H1 (cell line): ENCODE results near the gene KIAA1755.

ENCODE experiments used
- CTCF ChIP-seq, 3 experiments: IDR thresholded peaks; 1 replicate in 2 of 3; 2 replicates in 1 of 3; pipeline versions ENCODE4 v1.5.1 to v1.6.1; 2011; ENCODE audit warnings: low read length in 3 of 3, mild to moderate bottlenecking in 3 of 3, inconsistent platforms in 2 of 3, low read depth in 1 of 3, moderate library complexity in 1 of 3; ENCODE audit not compliant: insufficient read depth in 1 of 3; ENCODE audit errors: control extremely low read depth in 1 of 3
- EP300 ChIP-seq, 2 experiments: IDR thresholded peaks; 1 replicate in 1 of 2; 2 replicates in 1 of 2; pipeline ENCODE4 v1.6.1; 2011 to 2012; ENCODE audit warnings: low read depth in 2 of 2, low read length in 2 of 2, mild to moderate bottlenecking in 2 of 2, borderline replicate concordance in 1 of 2, inconsistent platforms in 1 of 2, moderate library complexity in 1 of 2
- EZH2 ChIP-seq: fragments of 200-600 bp; sonication (generic); IDR thresholded peaks from 2 replicates; pipeline ENCODE4 v1.7.1; 2012; ENCODE audit warnings: low read depth, mild to moderate bottlenecking, moderate library complexity, low read length, inconsistent platforms; ENCODE audit not compliant: severe bottlenecking
- GABPA ChIP-seq: IDR thresholded peaks from 2 replicates; pipeline ENCODE4 v1.6.1; 2011; ENCODE audit warnings: mild to moderate bottlenecking, low read length, moderate library complexity, borderline replicate concordance; ENCODE audit not compliant: insufficient read depth
- HDAC6 ChIP-seq: IDR thresholded peaks from one replicate; pipeline ENCODE4 v1.7.1; 2012; ENCODE audit warnings: low read depth, mild to moderate bottlenecking, inconsistent platforms, low read length, moderate library complexity
- JUND ChIP-seq: IDR thresholded peaks from 2 replicates; pipeline ENCODE4 v1.6.1; 2011; ENCODE audit warnings: mild to moderate bottlenecking, improper control_type of control experiment, low read length
- KDM5A ChIP-seq: fragments of 200-600 bp; IDR thresholded peaks from 2 replicates; pipeline ENCODE4 v1.7.1; 2012; ENCODE audit warnings: mild to moderate bottlenecking, low read length, inconsistent platforms, mixed read lengths
- MAFK ChIP-seq: IDR thresholded peaks from 2 replicates; pipeline ENCODE4 v1.6.1; 2012; ENCODE audit warnings: low read depth, mild to moderate bottlenecking, improper control_type of control experiment, low read length
- POLR2A ChIP-seq, 2 experiments: IDR thresholded peaks; 1 replicate in 1 of 2; 2 replicates in 1 of 2; pipeline ENCODE4 v1.6.1; 2011; ENCODE audit warnings: low read depth in 2 of 2, low read length in 2 of 2, mild to moderate bottlenecking in 2 of 2; ENCODE audit errors: control extremely low read depth in 1 of 2
- RAD21 ChIP-seq, 2 experiments: IDR thresholded peaks in 1 of 2; conservative IDR thresholded peaks in 1 of 2; 2 replicates each; pipeline ENCODE4 v1.6.1; 2011; ENCODE audit warnings: low read depth in 2 of 2, low read length in 2 of 2, improper control_type of control experiment in 1 of 2, inconsistent platforms in 1 of 2, mild to moderate bottlenecking in 1 of 2, moderate library complexity in 1 of 2
- SIRT6 ChIP-seq: IDR thresholded peaks from one replicate; pipeline ENCODE4 v1.7.1; 2012; ENCODE audit warnings: low read length, inconsistent platforms
- TAF1 ChIP-seq: IDR thresholded peaks from 2 replicates; pipeline ENCODE4 v1.6.1; 2011; ENCODE audit warnings: mild to moderate bottlenecking, low read depth, low read length
- TAF7 ChIP-seq: optimal IDR thresholded peaks from 2 replicates; pipeline ENCODE3; 2011; ENCODE audit warnings: low read depth, mild to moderate bottlenecking, inconsistent platforms, low read length, moderate library complexity, borderline replicate concordance

GRCh38 chr20:38294076-38294591 is 33.6 kb upstream of the KIAA1755 start:
- TF ChIP-seq CTCF (IDR thresholded peaks at IDR 0.05; ENCODE audit: control extremely low read depth in 1 of 3, insufficient read depth in 1 of 3, low read depth in 1 of 3, low read length in 3 of 3) (no peak), KDM5A (no peak), TAF1 (no peak), EP300 (IDR thresholded peaks at IDR 0.05; ENCODE audit: borderline replicate concordance in 1 of 2, low read depth in 2 of 2, low read length in 2 of 2) (no peak), POLR2A (IDR thresholded peaks at IDR 0.05; ENCODE audit: control extremely low read depth in 1 of 2, low read depth in 2 of 2, low read length in 2 of 2) (no peak), JUND (no peak), EZH2 (no peak), TAF7 (no peak), HDAC6 (no peak), SIRT6 (no peak), MAFK (no peak), GABPA (no peak), RAD21 (IDR thresholded peaks at IDR 0.05 in 1 of 2, conservative IDR thresholded peaks at IDR 0.05 in 1 of 2; ENCODE audit: low read depth in 2 of 2, low read length in 2 of 2) (no peak)
